Thoracic aorta (tissue), 2 donors: ENCODE results near the gene SORCS1. TPM values are rescaled to one million over a fixed set of nuclear protein-coding genes. Genes with fewer than 3 reads are reported as not detected.

ENCODE experiments used
- ATAC-seq: fragments of 150-250 bp; one replicate; pipeline ENCODE4 v1.8.0; 2017; ENCODE audit warnings: low read depth; ENCODE audit not compliant: insufficient number of reproducible peaks, low FRiP score
- DNase-seq: peaks from one replicate; pipeline ENCODE4 v3.0.0-alpha.2; 2020; ENCODE audit warnings: low spot score
- H3K27ac ChIP-seq, 2 donors: fragments of 200-600 bp; sonication (generic); 1 replicate in 1 of 2; 2 replicates in 1 of 2; pipeline ENCODE4 v1.5.1; 2016; ENCODE audit warnings: mild to moderate bottlenecking in 2 of 2, moderate library complexity in 2 of 2
- H3K27me3 ChIP-seq: fragments of 200-600 bp; sonication (generic); replicated peaks from 2 replicates; pipeline ENCODE4 v1.6.0; 2016; ENCODE audit warnings: mild to moderate bottlenecking; ENCODE audit not compliant: insufficient read depth
- H3K36me3 ChIP-seq: fragments of 200-600 bp; sonication (generic); one replicate; pipeline ENCODE4 v1.5.1; 2016
- H3K4me1 ChIP-seq, 2 donors: fragments of 200-600 bp; sonication (generic); 1 replicate in 1 of 2; 2 replicates in 1 of 2; pipeline versions ENCODE4 v1.5.1 to v1.6.0; 2016; ENCODE audit warnings: low read depth in 2 of 2, mild to moderate bottlenecking in 1 of 2; ENCODE audit not compliant: control insufficient read depth in 1 of 2
- H3K4me3 ChIP-seq: fragments of 200-600 bp; sonication (generic); 2 replicates; pipeline ENCODE4 v1.5.1; 2016; ENCODE audit warnings: mild to moderate bottlenecking
- H3K9me3 ChIP-seq: fragments of 200-600 bp; sonication (generic); 2 replicates; pipeline ENCODE4 v1.5.1; 2016
- CTCF ChIP-seq: fragments of 200-600 bp; sonication (generic); IDR thresholded peaks from one replicate; pipeline ENCODE4 v1.5.1; 2019; ENCODE audit warnings: antibody characterized with exemption
- total RNA-seq, 2 donors: library from RNA; depleted of rRNA; stranded (reverse); fragments of >200 nt; gene quantifications; one replicate each; pipeline versions ENCODE4 v1.1.0 to v1.2.3, GENCODE V29; 2016

The SORCS1 gene
- total RNA-seq, 2 donors from 2014 or later: 0.27 to 1.1 TPM

- DNase-seq (no peak), ATAC-seq (no peak)
- no peaks in the 10 kb centered on the region for H3K4me1 ChIP-seq
- no peaks in the 10 kb centered on the region for H3K27me3 ChIP-seq
- H3K4me3 ChIP-seq: no peak overlapping the region
- no peaks in the 10 kb centered on the region for H3K36me3 ChIP-seq
- TF ChIP-seq CTCF: no peak
- H3K9me3 ChIP-seq: no peaks in the 10 kb centered on the region
- H3K27ac ChIP-seq: no peak overlapping the region
Observed at GRCh38 chr10:106576534-106576933, 588.0 kb downstream of the SORCS1 start.

- no peaks in the 10 kb centered on the region for H3K9me3 ChIP-seq
- TF ChIP-seq CTCF: no peak
- H3K36me3 ChIP-seq: no peaks in the 10 kb centered on the region
- DNase-seq: no peak
- H3K27ac ChIP-seq: no peak overlapping the region
- H3K4me3 ChIP-seq: no peak overlapping the region
- no peaks in the 10 kb centered on the region for H3K4me1 ChIP-seq
- no peaks in the 10 kb centered on the region for H3K27me3 ChIP-seq
- no peak for ATAC-seq
Observed at GRCh38 chr10:106573106-106573505, 591.4 kb downstream of the SORCS1 start.

- H3K36me3 ChIP-seq: no peaks in the 10 kb centered on the region
- TF ChIP-seq CTCF: no peak
- no peak for DNase-seq
- H3K27me3 ChIP-seq: no peaks in the 10 kb centered on the region
- no peaks in the 10 kb centered on the region for H3K9me3 ChIP-seq
- no peak overlapping the region for H3K27ac ChIP-seq
- H3K4me3 ChIP-seq: no peak overlapping the region
- no peaks in the 10 kb centered on the region for H3K4me1 ChIP-seq
- ATAC-seq: no peak
Observed at GRCh38 chr10:106571192-106571946, 593.1 kb downstream of the SORCS1 start.

- Histone ChIP-seq H3K4me1 (no peaks in the 10 kb centered on the region), H3K27me3 (no peaks in the 10 kb centered on the region), H3K36me3 (no peaks in the 10 kb centered on the region), H3K27ac (no peak overlapping the region), H3K4me3 (no peak overlapping the region), H3K9me3 (no peaks in the 10 kb centered on the region)
- no peak for DNase-seq
- ATAC-seq: no peak
- no peak for TF ChIP-seq CTCF
Observed at GRCh38 chr10:106570268-106570667, 594.2 kb downstream of the SORCS1 start.

- Histone ChIP-seq H3K27me3 (no peaks in the 10 kb centered on the region), H3K27ac (no peak overlapping the region), H3K4me1 (no peaks in the 10 kb centered on the region), H3K36me3 (no peaks in the 10 kb centered on the region), H3K4me3 (no peak overlapping the region), H3K9me3 (no peaks in the 10 kb centered on the region)
- ATAC-seq (no peak), DNase-seq (no peak)
- no peak for TF ChIP-seq CTCF
Observed at GRCh38 chr10:106567629-106568028, 596.9 kb downstream of the SORCS1 start.
